ENCODE results near the gene PHLDB3. TPM values are rescaled to one million over a fixed set of nuclear protein-coding genes. Genes with fewer than 3 reads are reported as not detected.

The PHLDB3 gene
- total and polyA plus RNA-seq, 2 of the 13 experiments (the other 11 are each of a cell fraction or from before 2014, with no cell fraction given), result 11.3 to 14.5 TPM

- TF ChIP-seq FLYWCH1 (CRISPR knock-in tag; IDR thresholded peaks at IDR 0.05) (no peak), ZNF234 (CRISPR knock-in tag; conservative IDR thresholded peaks at IDR 0.05) (no peak), PTBP1 (IDR thresholded peaks at IDR 0.05; ENCODE audit: low read depth, low read length, poor library complexity, severe bottlenecking) (peak; percentile 29), SP1 (IDR thresholded peaks at IDR 0.05) (0 out of 2 replicates have a peak, but pooled peaks have one; percentile 9), SP1 (CRISPR knock-in tag; IDR thresholded peaks at IDR 0.05) (peak; percentile 69), TGIF2 (CRISPR knock-in tag; IDR thresholded peaks at IDR 0.05) (0 out of 2 replicates have a peak, but pooled peaks have one; percentile 23), NFYB (CRISPR knock-in tag; IDR thresholded peaks at IDR 0.05) (no peak; the same call in 1 of the 2 replicates), ZFX (CRISPR knock-in tag; IDR thresholded peaks at IDR 0.05; ENCODE audit: low read depth) (peak; percentile 75), TFAP4 (IDR thresholded peaks at IDR 0.05; ENCODE audit: borderline replicate concordance, low read depth) (peak; percentile 10; the same call in 1 of the 2 replicates), ZC3H13 (CRISPR knock-in tag; IDR thresholded peaks at IDR 0.05) (no peak), ZKSCAN5 (CRISPR knock-in tag; IDR thresholded peaks at IDR 0.05) (no peak), IRX3 (CRISPR knock-in tag; IDR thresholded peaks at IDR 0.05; ENCODE audit: borderline replicate concordance, low read depth) (0 out of 2 replicates have a peak, but pooled peaks have one; percentile 9), AHR (CRISPR knock-in tag; IDR thresholded peaks at IDR 0.05) (no peak), POLR2G (IDR thresholded peaks at IDR 0.05; ENCODE audit: low read depth, low read length) (peak; percentile 45; the same call in 1 of the 2 replicates), RARG (CRISPR knock-in tag; IDR thresholded peaks at IDR 0.05; ENCODE audit: low read depth) (no peak), CHD2 (IDR thresholded peaks at IDR 0.05; ENCODE audit: low read depth, low read length) (no peak), RFXAP (CRISPR knock-in tag; IDR thresholded peaks at IDR 0.05; ENCODE audit: borderline replicate concordance) (0 out of 2 replicates have a peak, but pooled peaks have one; percentile 2), TOE1 (CRISPR knock-in tag; IDR thresholded peaks at IDR 0.05) (no peak), MIXL1 (CRISPR knock-in tag; IDR thresholded peaks at IDR 0.05) (no peak), HES4 (CRISPR knock-in tag; IDR thresholded peaks at IDR 0.05; ENCODE audit: borderline replicate concordance) (peak; percentile 18; the same call in 1 of the 2 replicates), MTA3 (CRISPR knock-in tag; IDR thresholded peaks at IDR 0.05) (no peak), SP4 (CRISPR knock-in tag; IDR thresholded peaks at IDR 0.05) (peak; percentile 91), MYNN (CRISPR knock-in tag; IDR thresholded peaks at IDR 0.05; ENCODE audit: low read depth) (0 out of 2 replicates have a peak, but pooled peaks have one; percentile 40), ZNF282 (IDR thresholded peaks at IDR 0.05; ENCODE audit: partially characterized antibody) (no peak), SALL2 (CRISPR knock-in tag; IDR thresholded peaks at IDR 0.05) (peak; percentile 82), CSRNP1 (CRISPR knock-in tag; IDR thresholded peaks at IDR 0.05) (0 out of 2 replicates have a peak, but pooled peaks have one; percentile 38), RAD21 (CRISPR knock-in tag; IDR thresholded peaks at IDR 0.05) (0 out of 2 replicates have a peak, but pooled peaks have one; percentile 17), RBFOX2 (IDR thresholded peaks at IDR 0.05; ENCODE audit: low read depth, low read length) (peak; percentile 42; the same call in 1 of the 2 replicates), ZNF607 (CRISPR knock-in tag; IDR thresholded peaks at IDR 0.05; ENCODE audit: borderline replicate concordance) (no peak), BCL6 (CRISPR knock-in tag; IDR thresholded peaks at IDR 0.05) (no peak), BORCS8-MEF2B (CRISPR knock-in tag; IDR thresholded peaks at IDR 0.05) (no peak; the same call in 1 of the 2 replicates), SOX5 (CRISPR knock-in tag; IDR thresholded peaks at IDR 0.05; ENCODE audit: borderline replicate concordance) (no peak)
Measured at GRCh38 chr19:43463381-43464133, 41.0 kb downstream of the PHLDB3 start (continued).
